Spinal cord (tissue), 10 donors: ENCODE data around the gene ENGASE. TPM values are rescaled to one million over a fixed set of nuclear protein-coding genes. Genes with fewer than 3 reads are reported as not detected.

ENCODE experiments used
- DNase-seq, 6 donors: peaks; one replicate each; pipeline versions ENCODE4 v3.0.0 to v3.0.0-alpha.2; 2013 to 2015; ENCODE audit warnings: low spot score in 6 of 6, low read depth in 4 of 6
- H3K27ac ChIP-seq: one replicate; pipeline ENCODE4 v1.5.1; 2013; ENCODE audit warnings: low read depth, low read length, control low read depth
- H3K27me3 ChIP-seq: one replicate; pipeline ENCODE4 v1.6.1; 2013; ENCODE audit warnings: low read length; ENCODE audit not compliant: control insufficient read depth, insufficient read depth
- H3K36me3 ChIP-seq: one replicate; pipeline ENCODE4 v1.6.1; 2013; ENCODE audit warnings: low read length; ENCODE audit not compliant: control insufficient read depth, insufficient read depth
- H3K4me1 ChIP-seq: one replicate; pipeline ENCODE4 v1.6.1; 2013; ENCODE audit warnings: low read length; ENCODE audit not compliant: control insufficient read depth, insufficient read depth
- H3K4me3 ChIP-seq: one replicate; pipeline ENCODE4 v1.5.1; 2013; ENCODE audit warnings: low read depth, low read length, control low read depth
- H3K9me3 ChIP-seq: one replicate; pipeline ENCODE4 v1.6.1; 2013; ENCODE audit warnings: low read length; ENCODE audit not compliant: control insufficient read depth, insufficient read depth
- WGBS: methylation state at CpG from one replicate; pipeline ENCODE4 v1.1.5; 2013; ENCODE audit warnings: missing lambda C conversion rate; ENCODE audit not compliant: insufficient coverage; 5-methylcytosine and 5-hydroxymethylcytosine counted together
- polyA plus RNA-seq, 2 donors: library from polyadenylated mRNA; unstranded; fragments of 120-200 nt; gene quantifications; one replicate each; pipeline ENCODE4 v1.2.1, GENCODE V29; 2013; ENCODE audit not compliant: insufficient read length in 2 of 2
- total RNA-seq, 2 donors: library from RNA; depleted of rRNA in 1 of 2; stranded (reverse); fragments of 120-200 nt in 1 of 2; fragments of >200 nt in 1 of 2; gene quantifications; one replicate each; pipeline versions ENCODE4 v1.2.3 to v1.2.4, GENCODE V29; 2013 to 2014
- donor health status: healthy.

Gene ENGASE
- total and polyA plus RNA-seq, 4 donors, result 15.3 to 32.6 (median 22.2) TPM

- H3K4me1 ChIP-seq, result peaks cover 54% of the 10 kb centered on the region
- no peak overlapping the region for H3K27ac ChIP-seq
- H3K9me3 ChIP-seq, result no peaks in the 10 kb centered on the region
- no peak for DNase-seq
- H3K27me3 ChIP-seq, result peaks cover 4% of the 10 kb centered on the region
- H3K36me3 ChIP-seq, result peaks cover 78% of the 10 kb centered on the region
- no peak overlapping the region for H3K4me3 ChIP-seq
- WGBS, result 87% methylated on average over 10 of the region's 10 CpGs
Measured at GRCh38 chr17:79091226-79091670, 16.6 kb downstream of the ENGASE start.

DNA sequence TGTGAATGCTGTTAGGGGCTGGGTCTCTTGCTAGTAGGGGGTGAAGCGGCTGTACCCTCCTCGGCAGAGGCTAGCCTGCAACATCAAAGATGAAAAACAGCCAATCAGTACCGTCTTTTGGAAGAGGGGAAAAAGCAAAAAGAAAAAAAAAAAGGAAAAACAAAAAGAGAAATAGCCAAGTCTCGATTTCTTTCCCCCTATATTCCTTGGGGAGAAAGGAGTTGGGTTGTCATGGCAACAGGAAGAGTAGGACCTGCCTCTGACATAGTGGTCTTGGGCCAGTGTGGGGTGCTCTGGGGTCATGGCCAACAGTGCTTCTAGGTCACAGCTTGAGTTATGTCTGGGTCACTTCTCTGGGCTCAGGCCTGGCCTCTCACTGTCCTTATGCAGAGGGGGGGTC, 17.9 kb downstream of the ENGASE start:
- Histone ChIP-seq H3K36me3 (peaks cover 64% of the 10 kb centered on the region), H3K27ac (no peak overlapping the region), H3K27me3 (peaks cover 13% of the 10 kb centered on the region), H3K9me3 (no peaks in the 10 kb centered on the region), H3K4me1 (peaks cover 54% of the 10 kb centered on the region), H3K4me3 (no peak overlapping the region)
- DNase-seq, result no peak
- 53% methylated on average over 2 of the region's 4 CpGs for WGBS

DNA sequence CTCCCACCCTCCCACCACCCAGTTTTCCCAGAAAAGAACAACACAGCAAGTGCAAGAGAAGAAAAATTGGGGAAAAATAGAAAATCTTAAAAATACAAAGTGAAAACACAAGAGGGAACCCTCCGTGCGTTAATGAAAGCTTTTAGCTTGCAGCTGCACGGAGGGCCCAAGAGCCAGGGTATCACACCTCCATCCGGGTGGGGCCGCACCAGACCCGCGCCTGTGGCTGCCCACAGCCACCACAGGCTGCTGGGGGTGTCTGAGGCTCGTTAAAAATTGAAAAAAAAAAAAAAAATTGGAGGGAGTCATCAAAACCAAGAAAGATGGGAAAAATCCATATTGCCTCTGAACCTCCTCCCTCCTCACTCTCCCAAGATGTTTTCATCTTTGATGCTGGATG, 18.6 kb downstream of the ENGASE start:
- H3K27me3 ChIP-seq, result peaks cover 20% of the 10 kb centered on the region
- peaks cover 50% of the 10 kb centered on the region for H3K4me1 ChIP-seq
- peaks cover 60% of the 10 kb centered on the region for H3K36me3 ChIP-seq
- H3K27ac ChIP-seq, result no peak overlapping the region
- DNase-seq, result no peak
- 65% methylated on average over 4 of the region's 8 CpGs for WGBS
- H3K4me3 ChIP-seq, result no peak overlapping the region
- H3K9me3 ChIP-seq, result no peaks in the 10 kb centered on the region

DNA sequence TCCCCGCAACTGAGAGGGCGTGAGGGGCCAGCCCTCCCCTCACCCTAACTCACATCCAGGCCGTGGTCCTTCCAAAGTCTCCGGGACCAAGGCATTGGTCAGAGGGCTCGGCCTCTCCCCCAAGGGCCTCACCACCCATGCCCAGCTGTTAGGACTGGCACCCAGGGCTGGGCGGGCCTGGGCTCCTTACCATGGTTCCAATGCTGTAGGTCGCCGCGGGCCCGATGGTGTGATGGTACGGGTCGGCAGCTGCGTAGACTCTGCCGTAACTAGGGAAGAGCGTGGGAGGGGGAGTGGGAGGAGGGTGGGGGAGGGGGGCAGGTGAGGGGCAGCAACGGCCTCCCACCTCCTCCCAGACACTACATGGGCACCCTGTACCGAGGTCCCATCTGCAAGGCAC, 19.6 kb downstream of the ENGASE start:
- Histone ChIP-seq H3K4me1 (peaks cover 40% of the 10 kb centered on the region), H3K36me3 (peaks cover 58% of the 10 kb centered on the region), H3K27me3 (peaks cover 20% of the 10 kb centered on the region), H3K4me3 (no peak overlapping the region), H3K9me3 (no peaks in the 10 kb centered on the region), H3K27ac (no peak overlapping the region)
- DNase-seq, result no peak
- WGBS, result 82% methylated on average over 5 of the region's 17 CpGs

DNA sequence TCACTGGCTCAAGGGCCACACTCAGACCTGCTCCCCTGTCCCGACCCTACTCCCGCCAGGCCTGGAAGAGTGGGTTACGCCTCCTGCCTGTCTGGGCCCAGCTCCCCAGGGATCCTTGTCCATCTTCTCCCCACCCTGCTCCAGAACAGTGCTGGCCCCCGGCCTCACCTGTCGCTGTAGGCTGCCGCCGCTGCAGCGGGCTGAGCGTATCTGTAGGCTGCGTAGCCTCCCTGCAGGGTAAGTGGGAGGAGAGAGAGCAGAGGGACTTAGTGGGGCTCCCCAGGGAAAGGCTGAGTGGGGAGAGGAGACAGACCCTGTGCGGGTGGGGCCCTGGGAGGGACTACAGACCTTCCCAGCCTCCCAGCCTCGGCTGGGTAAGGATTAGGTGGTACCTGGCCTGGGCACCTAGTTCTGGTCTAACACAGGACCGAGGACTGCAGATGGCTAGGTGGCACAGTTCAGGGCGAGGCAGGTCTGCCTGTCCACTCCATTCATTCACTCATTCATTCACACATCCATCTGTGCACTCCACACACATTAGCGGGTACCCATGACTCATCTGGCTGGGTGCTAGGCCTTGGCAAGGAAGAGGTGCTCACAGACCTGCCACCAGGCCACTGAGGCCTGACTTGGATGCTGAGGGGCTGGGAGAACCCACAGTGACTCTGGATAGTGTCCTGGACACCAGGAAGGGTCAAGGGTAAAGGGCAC, 20.9 kb downstream of the ENGASE start:
- H3K27ac ChIP-seq, result no peak overlapping the region
- WGBS, result 90% methylated on average over 8 of the region's 15 CpGs

GRCh38 chr17:79096477-79096876, 21.9 kb downstream of the ENGASE start:
- WGBS, result 14% methylated on average over 5 of the region's 16 CpGs
- Histone ChIP-seq H3K27ac (no peak overlapping the region), H3K4me3 (no peak overlapping the region), H3K36me3 (peaks cover 55% of the 10 kb centered on the region), H3K4me1 (peaks cover 19% of the 10 kb centered on the region), H3K9me3 (no peaks in the 10 kb centered on the region), H3K27me3 (peaks cover 20% of the 10 kb centered on the region)
- no peak for DNase-seq

More for the DNA sequence above, 20.9 kb downstream of the ENGASE start:
- H3K4me3 ChIP-seq, result no peak overlapping the region
- DNase-seq, result no peak
- H3K27me3 ChIP-seq, result peaks cover 20% of the 10 kb centered on the region
- H3K36me3 ChIP-seq, result peaks cover 56% of the 10 kb centered on the region
- peaks cover 29% of the 10 kb centered on the region for H3K4me1 ChIP-seq
- no peaks in the 10 kb centered on the region for H3K9me3 ChIP-seq

- Histone ChIP-seq H3K4me3 (no peak overlapping the region), H3K9me3 (no peaks in the 10 kb centered on the region), H3K27ac (no peak overlapping the region), H3K4me1 (peaks cover 12% of the 10 kb centered on the region), H3K36me3 (peaks cover 55% of the 10 kb centered on the region), H3K27me3 (peaks cover 20% of the 10 kb centered on the region)
- 19% methylated on average over 18 of the region's 52 CpGs for WGBS
- DNase-seq, result no peak
Measured at GRCh38 chr17:79097226-79098055, 22.8 kb downstream of the ENGASE start.

GRCh38 chr17:79098282-79098867, 23.8 kb downstream of the ENGASE start:
- Histone ChIP-seq H3K4me3 (no peak overlapping the region), H3K27me3 (peaks cover 20% of the 10 kb centered on the region), H3K27ac (no peak overlapping the region), H3K36me3 (peaks cover 58% of the 10 kb centered on the region), H3K4me1 (peaks cover 10% of the 10 kb centered on the region), H3K9me3 (no peaks in the 10 kb centered on the region)
- WGBS, result 42% methylated on average over 5 of the region's 16 CpGs
- DNase-seq, result no peak

- no peak overlapping the region for H3K27ac ChIP-seq
- no peaks in the 10 kb centered on the region for H3K9me3 ChIP-seq
- H3K4me3 ChIP-seq, result no peak overlapping the region
- no peak for DNase-seq
- peaks cover 4% of the 10 kb centered on the region for H3K4me1 ChIP-seq
- peaks cover 53% of the 10 kb centered on the region for H3K36me3 ChIP-seq
- peaks cover 22% of the 10 kb centered on the region for H3K27me3 ChIP-seq
- WGBS, result 77% methylated on average over 18 of the region's 18 CpGs
Measured at GRCh38 chr17:79100405-79100804, 25.8 kb downstream of the ENGASE start.
